ENCODE results near the gene SVEP1.
"Not testable (repeated sequence)": the region's sequence is repeated elsewhere in the genome, so short reads cannot be mapped to it uniquely, and the experiment has no call there.

The SVEP1 gene

GRCh38 chr9:110575945-110576344 is 3.6 kb downstream of the SVEP1 start:
- DNase-seq, result no peak

GRCh38 chr9:110575169-110575568 is 4.4 kb downstream of the SVEP1 start:
- DNase-seq, result no peak

GRCh38 chr9:110573305-110573704 is 6.2 kb downstream of the SVEP1 start:
- DNase-seq, result no peak

- no peak for DNase-seq
These were observed 7.6 kb downstream of the SVEP1 start for GRCh38 chr9:110571801-110572483.

- no peak for DNase-seq
These were observed 13.4 kb downstream of the SVEP1 start for GRCh38 chr9:110566156-110566555.

- no peak for DNase-seq
These were observed 17.7 kb downstream of the SVEP1 start for GRCh38 chr9:110561826-110562225.

- no peak for DNase-seq
These were observed 19.7 kb downstream of the SVEP1 start for GRCh38 chr9:110559869-110560268.

- DNase-seq, result no peak
These were observed 23.8 kb downstream of the SVEP1 start for GRCh38 chr9:110555551-110556331.

GRCh38 chr9:110546411-110546871 is 33.1 kb downstream of the SVEP1 start:
- DNase-seq, result no peak

- DNase-seq, result no peak
These were observed 33.8 kb downstream of the SVEP1 start for GRCh38 chr9:110545705-110546104.

- no peak for DNase-seq
These were observed 35.9 kb downstream of the SVEP1 start for GRCh38 chr9:110543631-110544051.

GRCh38 chr9:110541950-110542349 is 37.6 kb downstream of the SVEP1 start:
- DNase-seq, result no peak

GRCh38 chr9:110538647-110539041 is 40.9 kb downstream of the SVEP1 start:
- no peak for DNase-seq

GRCh38 chr9:110537841-110538646 is 41.5 kb downstream of the SVEP1 start:
- DNase-seq, result no peak

GRCh38 chr9:110536822-110537221 is 42.7 kb downstream of the SVEP1 start:
- DNase-seq, result no peak

- DNase-seq, result not testable (repeated sequence)
These were observed 45.4 kb downstream of the SVEP1 start for GRCh38 chr9:110534162-110534561.

GRCh38 chr9:110532908-110533665 is 46.5 kb downstream of the SVEP1 start:
- no peak for DNase-seq

GRCh38 chr9:110531776-110532175 is 47.8 kb downstream of the SVEP1 start:
- no peak for DNase-seq

- not testable (repeated sequence) for DNase-seq
These were observed 48.3 kb downstream of the SVEP1 start for GRCh38 chr9:110531241-110531640.

- no peak for DNase-seq
These were observed 50.9 kb downstream of the SVEP1 start for GRCh38 chr9:110528645-110529044.

- no peak for DNase-seq
These were observed 53.1 kb downstream of the SVEP1 start for GRCh38 chr9:110526426-110526825.

GRCh38 chr9:110521206-110521605 is 58.3 kb downstream of the SVEP1 start:
- no peak for DNase-seq

All from activated CD4-positive, alpha-beta T cell treated with anti-CD3 and anti-CD28 coated beads, Interleukin-2, amount 50 U/mL, for 1 hour (primary cell).